Measurements from ENCODE around the gene SCAND1.
A peak's percentile ranks its signal among the peaks of the same experiment; 100 is the strongest.

DNA sequence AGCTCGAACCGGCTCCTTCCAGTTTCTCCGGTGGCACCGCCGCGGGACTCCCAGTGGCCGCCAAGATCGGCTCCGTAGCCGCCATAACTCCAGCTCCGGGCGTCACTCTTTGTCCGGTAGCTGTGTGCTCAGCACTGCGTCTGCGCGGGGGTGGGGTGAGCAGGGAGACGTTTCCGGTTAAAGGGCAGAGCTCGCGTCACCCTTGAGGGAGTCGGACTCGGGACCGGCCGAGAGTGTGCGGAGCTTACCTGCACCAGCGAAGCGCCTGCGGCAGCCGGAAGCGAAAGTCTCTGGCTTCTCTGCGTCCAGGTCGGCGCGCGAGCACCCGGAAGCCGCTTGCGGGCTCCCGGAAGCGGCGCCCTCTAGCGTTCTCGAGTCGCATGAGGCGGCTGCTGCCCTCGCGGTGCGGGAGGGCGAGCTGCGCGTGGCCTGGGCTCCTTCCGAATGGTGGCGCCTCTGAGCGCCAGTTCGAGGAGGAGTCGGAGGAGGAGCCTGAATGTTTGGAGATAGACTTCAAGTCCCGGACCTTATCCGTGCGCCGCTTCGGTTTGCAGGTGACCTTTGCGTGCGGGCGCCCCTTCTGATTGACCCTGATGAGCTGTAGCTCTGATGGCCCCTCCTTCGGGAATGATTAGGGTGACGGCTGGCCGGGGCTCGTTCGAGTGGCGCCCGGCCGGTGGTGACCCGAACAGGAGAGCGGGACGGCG is at the start of gene SCAND1:
- TF ChIP-seq, protein P1, sequence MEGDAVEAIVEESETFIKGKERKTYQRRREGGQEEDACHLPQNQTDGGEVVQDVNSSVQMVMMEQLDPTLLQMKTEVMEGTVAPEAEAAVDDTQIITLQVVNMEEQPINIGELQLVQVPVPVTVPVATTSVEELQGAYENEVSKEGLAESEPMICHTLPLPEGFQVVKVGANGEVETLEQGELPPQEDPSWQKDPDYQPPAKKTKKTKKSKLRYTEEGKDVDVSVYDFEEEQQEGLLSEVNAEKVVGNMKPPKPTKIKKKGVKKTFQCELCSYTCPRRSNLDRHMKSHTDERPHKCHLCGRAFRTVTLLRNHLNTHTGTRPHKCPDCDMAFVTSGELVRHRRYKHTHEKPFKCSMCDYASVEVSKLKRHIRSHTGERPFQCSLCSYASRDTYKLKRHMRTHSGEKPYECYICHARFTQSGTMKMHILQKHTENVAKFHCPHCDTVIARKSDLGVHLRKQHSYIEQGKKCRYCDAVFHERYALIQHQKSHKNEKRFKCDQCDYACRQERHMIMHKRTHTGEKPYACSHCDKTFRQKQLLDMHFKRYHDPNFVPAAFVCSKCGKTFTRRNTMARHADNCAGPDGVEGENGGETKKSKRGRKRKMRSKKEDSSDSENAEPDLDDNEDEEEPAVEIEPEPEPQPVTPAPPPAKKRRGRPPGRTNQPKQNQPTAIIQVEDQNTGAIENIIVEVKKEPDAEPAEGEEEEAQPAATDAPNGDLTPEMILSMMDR (IDR thresholded peaks at IDR 0.05) = peak; percentile 78 to 98 (median 92)
- TF ChIP-seq POLR2A (IDR thresholded peaks at IDR 0.05) = peak in 1 of 2 donors; percentile 89

Measured in thyroid gland (tissue), 4 donors.